Myocyte (in vitro differentiated cells): ENCODE data around the gene PLOD2. TPM values are rescaled to one million over a fixed set of nuclear protein-coding genes. Genes with fewer than 3 reads are reported as not detected.

Source experiments
- DNase-seq: peaks from one replicate; pipeline ENCODE4 v3.0.0-alpha.2; 2012; ENCODE audit warnings: low read depth
- total RNA-seq: library from RNA; depleted of rRNA; stranded (reverse); fragments of >200 nt; gene quantifications from 2 replicates; pipeline ENCODE4 v1.2.3, GENCODE V29; 2014

The PLOD2 gene
- total RNA-seq, 1 donor from 2014 or later = 77.1 TPM

- peak; percentile 78 for DNase-seq
These were observed 5.4 kb upstream of the PLOD2 start for GRCh38 chr3:146166415-146166821.

GRCh38 chr3:146165877-146166276 is 4.9 kb upstream of the PLOD2 start:
- DNase-seq = no peak

GRCh38 chr3:146164971-146165769 is 4.2 kb upstream of the PLOD2 start:
- peak; percentile 35 for DNase-seq

GRCh38 chr3:146164506-146164905 is 3.5 kb upstream of the PLOD2 start:
- no peak for DNase-seq

GRCh38 chr3:146164071-146164470 is 3.1 kb upstream of the PLOD2 start:
- DNase-seq = no peak

GRCh38 chr3:146163584-146163983 is 2.6 kb upstream of the PLOD2 start:
- DNase-seq = peak; percentile 69

- no peak for DNase-seq
These were observed 1.6 kb upstream of the PLOD2 start for GRCh38 chr3:146162561-146162960.

- DNase-seq = no peak
These were observed 649 bp upstream of the PLOD2 start for GRCh38 chr3:146161663-146162002.

- DNase-seq = peak; percentile 90
These were observed 542 bp downstream of the PLOD2 start for GRCh38 chr3:146160321-146160963.

- DNase-seq = no peak
These were observed 1.2 kb downstream of the PLOD2 start for GRCh38 chr3:146159616-146160320.

- peak; percentile 62 for DNase-seq
These were observed 1.9 kb downstream of the PLOD2 start for GRCh38 chr3:146159037-146159436.

- peak; percentile 48 for DNase-seq
These were observed 3.5 kb downstream of the PLOD2 start for GRCh38 chr3:146157325-146158060.

- DNase-seq = peak; percentile 32
These were observed 4.2 kb downstream of the PLOD2 start for GRCh38 chr3:146156666-146157314.

GRCh38 chr3:146156095-146156494 is 4.9 kb downstream of the PLOD2 start:
- peak; percentile 76 for DNase-seq

- no peak for DNase-seq
These were observed 6.0 kb downstream of the PLOD2 start for GRCh38 chr3:146154995-146155394.

GRCh38 chr3:146154316-146154715 is 6.7 kb downstream of the PLOD2 start:
- DNase-seq = no peak

- no peak for DNase-seq
These were observed 7.6 kb downstream of the PLOD2 start for GRCh38 chr3:146153429-146153828.

- peak; percentile 67 for DNase-seq
These were observed 8.2 kb downstream of the PLOD2 start for GRCh38 chr3:146152834-146153233.

- no peak for DNase-seq
These were observed 12.5 kb downstream of the PLOD2 start for GRCh38 chr3:146148468-146148931.

GRCh38 chr3:146145642-146146041 is 15.3 kb downstream of the PLOD2 start:
- no peak for DNase-seq

- DNase-seq = peak; percentile 71
These were observed 18.2 kb downstream of the PLOD2 start for GRCh38 chr3:146142757-146143156.
